Tibial artery (tissue), 4 donors: ENCODE data around the gene EXT2.

ENCODE experiments used
- DNase-seq, 2 donors: peaks; one replicate each; pipeline ENCODE4 v3.0.0-alpha.2; 2019
- H3K27ac ChIP-seq, 2 donors: fragments of 200-600 bp; sonication (generic) in 1 of 2; 1 replicate in 1 of 2; 2 replicates in 1 of 2; pipeline ENCODE4 v1.5.1; 2018 to 2019; ENCODE audit warnings: mild to moderate bottlenecking in 1 of 2
- H3K27me3 ChIP-seq, 2 donors: fragments of 200-600 bp; sonication (generic) in 1 of 2; one replicate each; pipeline versions ENCODE4 v1.5.1 to v1.6.0; 2016 to 2019
- H3K36me3 ChIP-seq, 3 donors: fragments of 200-600 bp; sonication (generic) in 2 of 3; one replicate each; pipeline ENCODE4 v1.5.1; 2016 to 2019; ENCODE audit warnings: mild to moderate bottlenecking in 2 of 3
- H3K4me1 ChIP-seq, 4 donors: fragments of 200-600 bp; sonication (generic) in 2 of 4; 1 replicate in 3 of 4; 2 replicates in 1 of 4; pipeline ENCODE4 v1.5.1; 2016 to 2019
- H3K4me3 ChIP-seq, 2 donors: fragments of 200-600 bp; sonication (generic) in 1 of 2; 1 replicate in 1 of 2; 2 replicates in 1 of 2; pipeline ENCODE4 v1.5.1; 2018 to 2019; ENCODE audit warnings: mild to moderate bottlenecking in 2 of 2
- H3K9me3 ChIP-seq, 3 donors: fragments of 200-600 bp; sonication (generic) in 1 of 3; one replicate each; pipeline ENCODE4 v1.5.1; 2016 to 2019
- intact Hi-C: fragments of 100-400 bp; cut with DNase I; formaldehyde crosslinking; loops from one replicate; pipeline ENCODE4 v1.15.0; 2023; ENCODE audit warnings: low total_unique reads
- TF ChIP-seq, protein P1 (sequence below), 2 experiments: fragments of 200-600 bp in 1 of 2; fragments of 450-650 bp in 1 of 2; IDR thresholded peaks; one replicate each; pipeline ENCODE4 v1.5.1; 2017 to 2019; ENCODE audit warnings: antibody characterized with exemption in 2 of 2, mild to moderate bottlenecking in 1 of 2, moderate library complexity in 1 of 2

Gene EXT2

DNA sequence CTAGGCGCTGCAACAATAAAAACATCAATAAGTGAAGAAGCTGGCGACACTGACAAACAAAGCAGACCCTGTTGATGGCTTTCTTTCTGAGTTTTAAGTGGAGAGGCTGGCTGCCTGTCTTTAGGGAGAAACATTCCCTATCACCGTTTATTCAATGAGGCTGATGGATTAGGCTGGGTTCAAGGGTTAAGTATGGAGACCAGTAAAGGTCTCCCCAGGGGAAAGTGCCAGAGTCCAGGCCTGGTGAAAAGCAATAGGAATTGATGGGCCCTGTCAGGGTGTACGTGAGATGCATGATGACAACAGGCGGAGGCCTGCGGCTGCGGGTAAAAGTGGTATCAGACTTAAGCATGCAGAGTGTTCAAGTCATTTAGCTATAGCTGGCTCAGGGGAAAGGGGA, 111.8 kb downstream of the EXT2 start:
- peaks cover 7 to 19% (median 16%) of the 10 kb centered on the region in 3 donors for H3K36me3 ChIP-seq

DNA sequence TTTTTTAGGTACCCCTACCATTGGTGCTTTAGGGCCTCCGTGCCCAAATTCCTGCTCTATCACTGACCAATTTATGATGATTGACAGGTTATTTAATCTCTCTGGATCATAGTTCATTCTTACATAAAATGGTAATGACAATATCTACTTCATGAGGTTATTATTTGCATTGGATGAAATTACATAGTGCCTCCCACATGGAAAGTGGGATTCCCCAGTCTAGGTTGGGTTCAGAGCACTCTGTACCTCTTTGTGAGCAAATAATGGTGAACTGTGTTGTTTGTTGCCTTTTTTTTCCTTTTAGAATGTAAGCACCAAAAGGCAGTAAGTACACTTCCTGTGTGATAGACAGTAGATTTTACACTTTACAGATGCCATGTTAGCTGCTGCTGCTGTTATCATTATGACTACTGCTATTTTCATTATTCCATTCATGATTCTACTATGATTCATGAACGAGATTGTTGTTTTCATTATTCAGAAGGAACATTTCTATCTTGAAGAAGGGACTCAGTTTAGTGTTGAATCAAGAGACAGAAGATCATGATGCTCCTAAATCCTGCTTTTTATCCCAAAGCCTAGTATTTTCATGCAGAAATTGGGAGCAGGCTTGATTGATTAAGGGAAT, 113.6 kb downstream of the EXT2 start:
- no peaks in the 10 kb centered on the region for H3K9me3 ChIP-seq
- no peak overlapping the region for H3K4me3 ChIP-seq
- TF ChIP-seq, protein P1, sequence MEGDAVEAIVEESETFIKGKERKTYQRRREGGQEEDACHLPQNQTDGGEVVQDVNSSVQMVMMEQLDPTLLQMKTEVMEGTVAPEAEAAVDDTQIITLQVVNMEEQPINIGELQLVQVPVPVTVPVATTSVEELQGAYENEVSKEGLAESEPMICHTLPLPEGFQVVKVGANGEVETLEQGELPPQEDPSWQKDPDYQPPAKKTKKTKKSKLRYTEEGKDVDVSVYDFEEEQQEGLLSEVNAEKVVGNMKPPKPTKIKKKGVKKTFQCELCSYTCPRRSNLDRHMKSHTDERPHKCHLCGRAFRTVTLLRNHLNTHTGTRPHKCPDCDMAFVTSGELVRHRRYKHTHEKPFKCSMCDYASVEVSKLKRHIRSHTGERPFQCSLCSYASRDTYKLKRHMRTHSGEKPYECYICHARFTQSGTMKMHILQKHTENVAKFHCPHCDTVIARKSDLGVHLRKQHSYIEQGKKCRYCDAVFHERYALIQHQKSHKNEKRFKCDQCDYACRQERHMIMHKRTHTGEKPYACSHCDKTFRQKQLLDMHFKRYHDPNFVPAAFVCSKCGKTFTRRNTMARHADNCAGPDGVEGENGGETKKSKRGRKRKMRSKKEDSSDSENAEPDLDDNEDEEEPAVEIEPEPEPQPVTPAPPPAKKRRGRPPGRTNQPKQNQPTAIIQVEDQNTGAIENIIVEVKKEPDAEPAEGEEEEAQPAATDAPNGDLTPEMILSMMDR (IDR thresholded peaks at IDR 0.05): no peak
- no peaks in the 10 kb centered on the region for H3K27me3 ChIP-seq
- intact Hi-C loops: no loop called here
- H3K36me3 ChIP-seq: peaks cover 12 to 19% (median 16%) of the 10 kb centered on the region in 3 donors
- DNase-seq: no peak
- no peaks in the 10 kb centered on the region for H3K4me1 ChIP-seq
- H3K27ac ChIP-seq: no peak overlapping the region

More for the DNA sequence above, 111.8 kb downstream of the EXT2 start:
- Histone ChIP-seq H3K27me3 (no peaks in the 10 kb centered on the region), H3K4me1 (no peaks in the 10 kb centered on the region), H3K4me3 (no peak overlapping the region), H3K9me3 (no peaks in the 10 kb centered on the region), H3K27ac (no peak overlapping the region)
- TF ChIP-seq, protein P1 (IDR thresholded peaks at IDR 0.05): no peak
- intact Hi-C loops: no loop called here
- no peak for DNase-seq

DNA sequence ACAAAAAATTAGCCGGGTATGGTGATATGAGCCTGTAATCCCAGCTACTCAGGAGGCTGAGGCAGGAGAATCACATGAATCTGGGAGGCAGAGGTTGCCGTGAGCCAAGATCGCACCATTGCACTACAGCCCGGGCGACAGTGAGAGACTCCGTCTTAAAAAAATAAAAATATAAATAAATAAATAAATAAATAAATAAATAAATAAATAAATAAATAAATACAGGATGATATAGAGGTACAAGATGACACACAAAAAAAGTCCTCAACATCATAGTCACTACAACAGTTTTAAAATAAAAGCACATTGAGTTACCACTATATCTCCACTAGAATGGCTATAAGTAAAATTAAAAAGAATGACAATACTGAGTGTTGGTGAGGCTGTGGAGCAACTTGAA, 116.7 kb downstream of the EXT2 start:
- TF ChIP-seq, protein P1 (IDR thresholded peaks at IDR 0.05): no peak
- intact Hi-C loops: no loop called here
- Histone ChIP-seq H3K4me1 (no peaks in the 10 kb centered on the region), H3K27me3 (no peaks in the 10 kb centered on the region), H3K9me3 (no peaks in the 10 kb centered on the region), H3K27ac (no peak overlapping the region), H3K36me3 (peaks cover 9 to 12% (median 10%) of the 10 kb centered on the region in 3 donors), H3K4me3 (no peak overlapping the region)
- DNase-seq: no peak

DNA sequence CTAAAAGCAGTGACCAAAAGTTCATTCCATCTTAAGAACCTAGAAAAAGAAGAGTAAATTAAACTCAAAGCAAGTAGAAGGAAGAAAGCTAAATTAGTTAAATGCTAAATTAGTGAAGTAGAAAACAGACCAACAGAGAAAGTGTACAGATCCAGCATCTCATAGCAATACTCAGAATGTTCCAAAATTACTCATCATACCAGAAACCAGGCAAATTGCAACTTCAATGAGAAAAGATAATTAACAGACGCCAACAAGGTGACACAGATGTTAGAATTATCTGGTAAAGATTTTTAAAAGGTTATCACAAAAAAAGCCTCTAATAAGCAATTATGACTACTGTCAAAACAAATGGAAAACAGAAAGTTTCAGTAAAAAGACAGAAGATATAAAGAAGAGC, 117.7 kb downstream of the EXT2 start:
- DNase-seq: no peak

DNA sequence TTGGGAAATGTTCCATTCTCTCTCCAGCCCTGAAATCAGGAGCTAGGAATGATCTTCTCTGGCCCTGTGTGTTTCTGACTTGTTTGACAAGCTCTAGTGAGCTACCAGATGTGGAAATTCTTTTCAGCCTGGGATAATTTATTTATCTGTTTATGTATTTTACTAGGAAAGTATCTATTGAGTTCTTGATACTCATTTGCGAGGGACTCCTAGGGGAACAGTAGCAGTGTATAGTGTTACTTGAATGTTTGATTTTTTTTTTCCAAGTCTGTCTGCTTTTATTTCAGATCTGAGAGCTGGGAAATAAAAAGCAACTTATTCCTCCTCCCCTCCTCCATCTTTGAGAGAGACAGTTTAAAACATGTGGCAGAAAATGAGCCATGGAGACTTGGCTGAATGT, 122.0 kb downstream of the EXT2 start:
- DNase-seq: no peak
- Histone ChIP-seq H3K9me3 (no peaks in the 10 kb centered on the region), H3K27ac (no peak overlapping the region), H3K36me3 (peaks cover 0 to 3% (median 0%) of the 10 kb centered on the region in 3 donors), H3K27me3 (no peaks in the 10 kb centered on the region), H3K4me1 (no peaks in the 10 kb centered on the region), H3K4me3 (no peak overlapping the region)
- intact Hi-C loops: no loop called here
- TF ChIP-seq, protein P1 (IDR thresholded peaks at IDR 0.05): no peak

More for the DNA sequence above, 117.7 kb downstream of the EXT2 start:
- no peaks in the 10 kb centered on the region for H3K27me3 ChIP-seq
- H3K4me3 ChIP-seq: no peak overlapping the region
- no peaks in the 10 kb centered on the region for H3K9me3 ChIP-seq
- H3K36me3 ChIP-seq: peaks cover 5 to 8% (median 8%) of the 10 kb centered on the region in 3 donors
- no peaks in the 10 kb centered on the region for H3K4me1 ChIP-seq
- intact Hi-C loops: no loop called here
- H3K27ac ChIP-seq: no peak overlapping the region
- TF ChIP-seq, protein P1 (IDR thresholded peaks at IDR 0.05): no peak
